Activated CD8-positive, alpha-beta memory T cell treated with anti-CD3 and anti-CD28 coated beads for 24 hours (primary cell): ENCODE data around the gene GLB1L3.

Source experiments
- DNase-seq: peaks from one replicate; pipeline ENCODE4 v3.0.0-alpha.2; 2020

GLB1L3 gene

GRCh38 chr11:134365011-134365925, 89.1 kb downstream of the GLB1L3 start:
- DNase-seq = no peak

DNA sequence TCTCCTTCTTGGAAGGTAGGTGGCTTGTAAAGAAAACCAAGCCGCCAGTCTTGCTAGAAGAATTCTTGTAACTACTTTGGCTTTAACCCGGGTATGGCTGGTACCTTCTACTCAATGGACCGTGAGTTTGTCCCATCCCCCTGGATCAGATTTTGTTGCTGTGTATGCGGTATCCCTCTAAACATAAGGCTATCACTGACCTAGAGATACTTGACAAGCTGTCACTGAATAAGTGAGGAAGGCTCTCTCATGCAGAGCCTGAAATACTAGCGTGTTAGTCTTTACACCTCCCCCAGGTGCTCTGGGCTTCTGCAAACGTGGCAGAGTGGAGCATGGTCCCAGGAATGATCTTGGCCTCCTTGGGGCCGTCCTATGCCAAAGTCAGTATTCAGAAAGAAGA, 90.1 kb downstream of the GLB1L3 start:
- no peak for DNase-seq

DNA sequence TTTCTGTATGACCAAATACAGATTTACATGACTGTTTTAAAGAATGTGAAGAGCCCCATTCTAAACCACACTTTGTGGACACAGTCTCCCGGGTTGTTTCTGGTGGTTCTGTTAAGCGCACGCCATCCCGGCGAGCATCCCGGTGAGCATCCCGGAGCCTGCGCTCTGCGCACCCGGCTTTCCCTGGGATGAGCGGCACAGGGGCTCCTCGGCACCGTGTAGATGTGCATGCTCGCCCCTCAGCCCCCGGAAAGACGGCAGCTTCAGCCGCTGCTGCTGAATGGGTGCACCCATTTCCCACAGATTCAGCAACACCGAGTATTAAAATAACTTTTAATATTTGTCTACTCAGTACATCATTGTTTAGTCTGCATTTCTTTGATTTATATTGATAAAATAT, 91.6 kb downstream of the GLB1L3 start:
- DNase-seq = no peak
